Upper lobe of left lung (tissue), 6 donors: ENCODE measurements around the gene YAE1. TPM values are rescaled to one million over a fixed set of nuclear protein-coding genes. Genes with fewer than 3 reads are reported as not detected.
A peak's percentile ranks its signal among the peaks of the same experiment; 100 is the strongest.

ENCODE experiments used
- ATAC-seq, 2 donors: fragments of 200-7000 bp; cut with Tn5 transposase; one replicate each; pipeline ENCODE4 v1.9.1; 2022; ENCODE audit warnings: mild to moderate bottlenecking in 2 of 2, moderate library complexity in 2 of 2; ENCODE audit not compliant: low FRiP score in 2 of 2
- DNase-seq, 2 donors: peaks; one replicate each; pipeline ENCODE4 v3.0.0-alpha.2; 2019 to 2020
- H3K27ac ChIP-seq, 4 donors: fragments of 200-600 bp; sonication (generic); one replicate each; pipeline ENCODE4 v1.5.1; 2016 to 2019
- H3K27me3 ChIP-seq, 4 donors: fragments of 200-600 bp; sonication (generic); one replicate each; pipeline ENCODE4 v1.5.1; 2017 to 2019
- H3K36me3 ChIP-seq, 4 donors: fragments of 200-600 bp; sonication (generic); one replicate each; pipeline ENCODE4 v1.5.1; 2016 to 2019
- H3K4me1 ChIP-seq, 4 donors: fragments of 200-600 bp; sonication (generic); one replicate each; pipeline ENCODE4 v1.5.1; 2018 to 2019
- H3K4me3 ChIP-seq, 4 donors: fragments of 200-600 bp; sonication (generic); one replicate each; pipeline ENCODE4 v1.5.1; 2017 to 2019; ENCODE audit warnings: mild to moderate bottlenecking in 2 of 4, moderate library complexity in 1 of 4
- H3K9me3 ChIP-seq, 4 donors: fragments of 200-600 bp; sonication (generic); one replicate each; pipeline ENCODE4 v1.5.1; 2018 to 2019
- EP300 ChIP-seq, 4 donors: sonication (generic); formaldehyde crosslinking; IDR thresholded peaks; one replicate each; pipeline ENCODE4 v1.5.1; 2017; ENCODE audit warnings: antibody characterized with exemption in 4 of 4, control low read depth in 2 of 4
- POLR2A ChIP-seq, 4 donors: fragments of 450-650 bp; IDR thresholded peaks; one replicate each; pipeline ENCODE4 v1.5.1; 2016 to 2017; ENCODE audit warnings: antibody characterized with exemption in 4 of 4, mild to moderate bottlenecking in 2 of 4
- POLR2AphosphoS5 ChIP-seq, 2 donors: sonication (generic); formaldehyde crosslinking; IDR thresholded peaks; one replicate each; pipeline ENCODE4 v1.5.1; 2017; ENCODE audit warnings: antibody characterized with exemption in 2 of 2
- WGBS, 2 donors: methylation state at CpG; one replicate each; pipeline ENCODE4 v1.1.5; 2017 to 2018; 5-methylcytosine and 5-hydroxymethylcytosine counted together
- total RNA-seq, 6 donors: library from RNA; depleted of rRNA in 4 of 6; stranded (reverse); fragments of >200 nt in 4 of 6; gene quantifications; one replicate each; pipeline versions ENCODE4 v1.1.0 to v1.2.1, GENCODE V29; 2016 to 2021
- TF ChIP-seq, protein P1 (sequence below), 6 experiments: fragments of 450-650 bp in 4 of 6; fragments of 200-600 bp in 2 of 6; sonication (generic) in 2 of 6; IDR thresholded peaks; one replicate each; pipeline ENCODE4 v1.5.1; 2016 to 2019; ENCODE audit warnings: antibody characterized with exemption in 6 of 6
- donor health status: DM: no; HTN: no; CAD: no; lungs with moderate emphysema.
- donor health status: DM: no; HTN: yes; CAD: no; lungs with severe emphysema.

YAE1 gene
- total RNA-seq, 6 donors from 2014 or later: 1.00 to 21.0 (median 13.2) TPM

DNA sequence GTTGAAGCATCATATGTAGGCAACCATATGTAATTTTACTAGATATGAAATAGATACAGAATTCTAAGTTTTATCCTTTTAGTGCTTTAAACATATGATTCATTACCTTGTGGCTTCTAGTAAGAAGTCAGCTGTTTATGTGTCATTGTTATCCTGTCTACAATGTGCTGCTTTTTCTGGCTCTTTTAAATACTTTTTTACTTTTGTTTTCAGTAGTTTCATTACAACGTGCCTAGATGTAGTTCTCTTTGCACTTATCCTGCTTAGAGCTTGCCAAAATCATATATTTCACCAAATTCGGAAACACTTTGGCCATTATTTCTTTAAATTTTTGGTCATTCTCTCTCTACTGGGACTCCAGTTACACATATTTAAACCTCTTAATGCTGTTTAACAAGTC is 26.4 kb downstream of the YAE1 start:
- no peaks in the 10 kb centered on the region for H3K36me3 ChIP-seq
- no peaks in the 10 kb centered on the region for H3K27me3 ChIP-seq
- no peak for TF ChIP-seq POLR2AphosphoS5 (IDR thresholded peaks at IDR 0.05)
- TF ChIP-seq, protein P1, sequence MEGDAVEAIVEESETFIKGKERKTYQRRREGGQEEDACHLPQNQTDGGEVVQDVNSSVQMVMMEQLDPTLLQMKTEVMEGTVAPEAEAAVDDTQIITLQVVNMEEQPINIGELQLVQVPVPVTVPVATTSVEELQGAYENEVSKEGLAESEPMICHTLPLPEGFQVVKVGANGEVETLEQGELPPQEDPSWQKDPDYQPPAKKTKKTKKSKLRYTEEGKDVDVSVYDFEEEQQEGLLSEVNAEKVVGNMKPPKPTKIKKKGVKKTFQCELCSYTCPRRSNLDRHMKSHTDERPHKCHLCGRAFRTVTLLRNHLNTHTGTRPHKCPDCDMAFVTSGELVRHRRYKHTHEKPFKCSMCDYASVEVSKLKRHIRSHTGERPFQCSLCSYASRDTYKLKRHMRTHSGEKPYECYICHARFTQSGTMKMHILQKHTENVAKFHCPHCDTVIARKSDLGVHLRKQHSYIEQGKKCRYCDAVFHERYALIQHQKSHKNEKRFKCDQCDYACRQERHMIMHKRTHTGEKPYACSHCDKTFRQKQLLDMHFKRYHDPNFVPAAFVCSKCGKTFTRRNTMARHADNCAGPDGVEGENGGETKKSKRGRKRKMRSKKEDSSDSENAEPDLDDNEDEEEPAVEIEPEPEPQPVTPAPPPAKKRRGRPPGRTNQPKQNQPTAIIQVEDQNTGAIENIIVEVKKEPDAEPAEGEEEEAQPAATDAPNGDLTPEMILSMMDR (IDR thresholded peaks at IDR 0.05): no peak
- peak in 1 of 4 donors; percentile 6 for TF ChIP-seq EP300 (IDR thresholded peaks at IDR 0.05)
- peak in 1 of 4 donors; percentile 27 for TF ChIP-seq POLR2A (IDR thresholded peaks at IDR 0.05)
- DNase-seq: no peak
- 13 to 40% methylated on average over 2 of the region's 2 CpGs for WGBS, 2 donors
- no peak overlapping the region for H3K4me3 ChIP-seq
- H3K4me1 ChIP-seq: peaks cover 5 to 20% (median 17%) of the 10 kb centered on the region in 4 donors
- H3K27ac ChIP-seq: peak overlapping the region in 1 of 4 donors; percentile 30
- no peaks in the 10 kb centered on the region for H3K9me3 ChIP-seq
- no peak for ATAC-seq

DNA sequence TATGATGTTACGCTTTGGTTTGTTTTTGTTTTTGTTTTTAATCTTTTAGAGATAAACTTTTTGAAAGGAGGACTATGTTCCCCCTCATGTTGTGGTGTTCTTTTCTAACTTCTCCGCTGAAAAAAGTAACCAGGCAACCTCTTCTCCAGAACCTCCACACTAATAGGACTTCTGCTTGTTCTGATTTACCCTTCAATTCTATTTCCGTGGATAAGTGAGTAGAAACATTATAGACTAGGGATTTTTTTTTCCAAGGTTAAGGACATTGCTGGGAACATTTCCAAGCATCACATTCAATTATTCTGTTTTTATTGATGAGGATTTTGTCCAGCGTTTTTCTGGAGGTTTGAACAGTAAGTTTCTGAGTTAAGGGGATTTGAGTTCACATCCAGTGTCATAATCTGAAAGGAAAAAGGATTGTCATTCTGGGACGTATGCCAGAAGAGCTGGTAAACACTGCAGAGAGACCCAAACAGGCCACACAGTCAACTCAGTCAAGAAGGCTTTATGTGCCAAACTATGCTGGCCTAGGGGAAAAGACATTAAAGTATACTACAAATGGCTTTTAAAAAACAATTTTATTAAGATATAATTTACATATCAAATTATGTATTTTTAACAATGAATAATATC is 28.9 kb downstream of the YAE1 start:
- Histone ChIP-seq H3K27me3 (no peaks in the 10 kb centered on the region), H3K4me1 (peaks cover 0 to 4% (median 2%) of the 10 kb centered on the region in 4 donors), H3K36me3 (no peaks in the 10 kb centered on the region), H3K9me3 (no peaks in the 10 kb centered on the region), H3K4me3 (no peak overlapping the region), H3K27ac (peak overlapping the region in 1 of 4 donors; percentile 0)
- no peak for DNase-seq
- 47 to 57% methylated on average over 5 of the region's 5 CpGs for WGBS, 2 donors
- TF ChIP-seq POLR2AphosphoS5 (IDR thresholded peaks at IDR 0.05) (no peak), POLR2A (IDR thresholded peaks at IDR 0.05) (no peak)
- TF ChIP-seq, protein P1 (IDR thresholded peaks at IDR 0.05): no peak
- no peak for ATAC-seq

DNA sequence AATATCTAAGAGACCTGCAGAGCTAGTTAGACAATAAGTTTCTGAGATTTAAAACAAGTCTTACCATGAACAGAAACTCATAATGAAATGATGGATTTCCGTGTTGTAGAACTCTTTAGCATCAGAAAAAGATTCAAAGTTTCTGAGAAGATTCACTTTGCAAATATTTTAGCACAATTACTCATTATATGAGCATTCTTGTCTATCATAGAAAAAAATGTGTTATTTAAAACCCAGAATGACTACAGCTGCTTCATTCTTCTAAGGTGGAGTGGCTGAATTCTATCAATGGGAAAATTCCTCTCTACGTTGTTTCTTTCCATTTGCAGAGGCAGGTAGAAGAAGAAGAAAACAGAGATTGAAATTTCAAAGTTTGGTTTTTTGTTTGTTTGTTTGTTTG is 36.1 kb downstream of the YAE1 start:
- no peak for DNase-seq
- Histone ChIP-seq H3K9me3 (no peaks in the 10 kb centered on the region), H3K27me3 (no peaks in the 10 kb centered on the region), H3K4me1 (peaks cover 0 to 11% (median 0%) of the 10 kb centered on the region in 4 donors), H3K27ac (no peak overlapping the region), H3K36me3 (no peaks in the 10 kb centered on the region), H3K4me3 (no peak overlapping the region)
- 48 to 50% methylated on average over 2 of the region's 2 CpGs for WGBS, 2 donors
- no peak for ATAC-seq
- TF ChIP-seq POLR2AphosphoS5 (IDR thresholded peaks at IDR 0.05) (no peak), POLR2A (IDR thresholded peaks at IDR 0.05) (no peak), EP300 (IDR thresholded peaks at IDR 0.05) (no peak)
- TF ChIP-seq, protein P1 (IDR thresholded peaks at IDR 0.05): no peak

DNA sequence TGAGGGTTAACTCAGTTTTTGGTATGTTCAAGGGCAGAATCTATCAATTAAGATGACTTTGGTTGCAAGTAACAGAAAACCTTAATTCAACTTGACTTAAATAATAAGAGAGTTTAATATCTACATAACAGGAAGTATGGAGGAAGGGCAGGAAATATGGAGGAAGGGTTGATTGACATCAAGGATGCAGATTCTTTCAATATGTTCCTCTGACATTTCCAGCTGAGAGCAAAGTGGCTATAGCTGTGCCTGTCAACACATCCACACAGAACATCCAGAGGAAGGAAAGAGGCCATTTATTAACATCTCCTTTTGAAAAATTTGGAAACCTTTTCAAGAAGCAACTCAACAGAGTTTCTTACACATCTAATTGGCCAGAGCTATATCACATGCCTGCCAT is 37.7 kb downstream of the YAE1 start:
- H3K27ac ChIP-seq: peak overlapping the region in 1 of 4 donors; percentile 91

More for the DNA sequence above, 37.7 kb downstream of the YAE1 start:
- no peaks in the 10 kb centered on the region for H3K27me3 ChIP-seq
- H3K4me1 ChIP-seq: peaks cover 0 to 11% (median 1%) of the 10 kb centered on the region in 4 donors
- peak in 1 of 2 donors; percentile 26 for TF ChIP-seq POLR2AphosphoS5 (IDR thresholded peaks at IDR 0.05)
- TF ChIP-seq, protein P1 (IDR thresholded peaks at IDR 0.05): no peak
- H3K36me3 ChIP-seq: no peaks in the 10 kb centered on the region
- DNase-seq: no peak
- no peak overlapping the region for H3K4me3 ChIP-seq
- H3K9me3 ChIP-seq: no peaks in the 10 kb centered on the region
- ATAC-seq: no peak
